GM21528 (cell line): ENCODE data around the gene PIK3AP1.

ENCODE experiments used
- ATAC-seq: cut with Tn5 transposase; IDR thresholded peaks from one replicate; pipeline ENCODE4 v1.9.1; 2021; ENCODE audit warnings: mild to moderate bottlenecking, moderate library complexity; ENCODE audit not compliant: unreplicated experiment, low FRiP score

PIK3AP1 gene

DNA sequence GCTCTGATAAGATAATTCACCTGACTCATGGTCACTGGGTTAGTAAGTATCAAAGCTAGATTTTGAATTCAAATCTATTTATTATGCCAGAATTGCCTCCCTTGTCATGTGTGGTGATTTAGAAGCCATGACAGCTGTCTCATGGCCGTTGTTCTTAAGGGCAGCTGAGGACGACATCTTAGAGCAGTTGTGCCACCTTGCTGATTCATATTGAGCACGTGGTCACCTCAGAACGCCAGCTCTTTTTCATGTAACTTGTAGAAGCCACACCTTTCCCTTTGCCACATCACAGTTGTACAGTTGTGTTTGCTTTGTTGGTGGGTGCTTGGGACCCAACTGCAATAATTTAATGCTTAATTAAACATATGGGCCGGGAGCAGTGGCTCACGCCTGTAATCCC lies 4.3 kb upstream of the PIK3AP1 start:
- no peak for ATAC-seq

- ATAC-seq = no peak
Observed at GRCh38 chr10:96721207-96721572, 876 bp upstream of the PIK3AP1 start.

DNA sequence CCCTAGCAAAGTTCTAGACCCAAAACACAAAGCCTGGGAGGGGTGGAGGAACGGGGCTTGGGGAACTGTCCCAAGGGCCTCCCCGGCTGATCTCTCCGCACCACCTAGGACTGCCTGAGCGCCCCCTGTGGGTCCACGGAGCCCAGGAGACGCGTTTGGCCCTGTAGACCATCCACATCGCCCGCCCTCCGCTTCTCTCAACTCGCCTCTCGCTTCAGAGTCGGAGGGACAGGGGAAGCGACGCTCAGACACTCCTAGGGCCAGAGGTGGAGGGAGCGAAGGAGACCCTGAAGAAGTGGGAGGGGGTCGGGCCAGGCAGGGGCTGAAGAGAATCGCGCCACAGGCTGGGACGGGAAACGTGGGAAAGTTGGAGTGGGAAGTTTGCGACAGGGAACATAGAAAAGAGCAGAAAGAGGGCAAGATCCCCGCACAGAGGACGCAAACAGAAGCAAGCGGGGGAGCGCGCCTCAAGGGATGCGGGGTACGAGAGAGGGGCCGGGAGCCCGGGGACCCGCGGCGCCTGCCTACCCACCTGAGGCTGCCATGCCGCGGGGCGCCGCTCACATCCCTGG lies 378 bp downstream of the PIK3AP1 start:
- peak; percentile 54 for ATAC-seq

DNA sequence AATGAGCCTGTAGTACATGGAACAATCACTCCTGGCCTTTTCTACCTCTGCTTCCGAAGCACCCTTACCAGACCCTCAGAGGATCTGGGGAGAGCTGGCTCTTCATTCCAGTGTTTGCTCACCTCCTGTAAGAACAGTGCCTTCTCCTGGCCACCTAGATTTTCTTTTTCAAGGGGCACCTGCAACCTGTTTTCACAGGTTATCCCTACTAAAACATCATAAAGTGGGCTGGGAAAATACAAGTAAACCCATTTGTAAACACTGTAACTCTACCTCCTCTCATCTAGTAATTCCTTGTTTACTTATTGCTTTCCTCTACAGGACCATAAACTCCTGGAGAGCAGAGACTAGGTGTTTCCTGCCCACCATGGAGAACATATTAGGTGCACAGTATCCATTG lies 1.1 kb downstream of the PIK3AP1 start:
- no peak for ATAC-seq

- no peak for ATAC-seq
Observed at GRCh38 chr10:96718304-96718990, 1.9 kb downstream of the PIK3AP1 start.

DNA sequence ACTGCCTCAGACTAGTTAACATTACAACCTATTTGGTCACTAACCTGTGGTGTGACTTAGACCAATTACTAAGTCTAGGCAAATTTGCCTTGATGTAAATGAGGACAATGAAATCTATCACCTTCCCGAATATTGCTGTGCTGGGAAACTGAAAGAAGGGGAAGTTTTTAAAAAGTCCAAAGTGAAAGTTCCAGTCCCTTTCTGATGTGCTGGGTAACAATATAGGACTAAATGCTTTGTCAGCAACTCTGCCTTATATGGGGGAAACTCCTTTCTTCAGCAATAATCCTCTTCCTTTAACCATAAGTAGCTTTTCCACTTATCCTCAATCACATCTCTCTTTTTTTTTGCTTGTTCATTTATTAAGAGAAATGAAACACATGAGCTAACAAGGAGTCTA lies 3.9 kb downstream of the PIK3AP1 start:
- ATAC-seq = no peak

DNA sequence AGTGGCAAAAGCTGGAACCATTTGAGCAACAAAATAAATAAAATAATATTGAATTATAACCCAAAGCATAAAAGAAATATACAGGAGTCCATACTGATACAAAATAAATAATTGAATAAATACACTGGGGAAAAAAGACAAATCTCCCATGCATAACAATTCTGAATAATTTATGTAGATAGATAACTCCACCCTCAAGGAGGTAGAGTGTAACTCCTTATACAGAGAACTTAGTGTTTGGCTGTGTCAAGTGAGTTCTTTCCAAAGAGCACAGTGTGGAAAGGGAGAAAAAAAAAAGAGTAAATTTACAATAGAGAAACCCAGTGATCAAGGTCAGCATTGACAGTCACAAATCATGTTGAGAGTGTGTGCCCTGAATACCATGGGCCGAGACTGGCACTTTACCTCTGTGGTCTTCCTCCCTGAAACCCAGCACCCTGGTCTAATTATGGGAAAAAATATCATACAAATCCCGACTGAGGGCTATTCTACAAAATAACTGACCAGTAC lies 5.5 kb downstream of the PIK3AP1 start:
- ATAC-seq = no peak

DNA sequence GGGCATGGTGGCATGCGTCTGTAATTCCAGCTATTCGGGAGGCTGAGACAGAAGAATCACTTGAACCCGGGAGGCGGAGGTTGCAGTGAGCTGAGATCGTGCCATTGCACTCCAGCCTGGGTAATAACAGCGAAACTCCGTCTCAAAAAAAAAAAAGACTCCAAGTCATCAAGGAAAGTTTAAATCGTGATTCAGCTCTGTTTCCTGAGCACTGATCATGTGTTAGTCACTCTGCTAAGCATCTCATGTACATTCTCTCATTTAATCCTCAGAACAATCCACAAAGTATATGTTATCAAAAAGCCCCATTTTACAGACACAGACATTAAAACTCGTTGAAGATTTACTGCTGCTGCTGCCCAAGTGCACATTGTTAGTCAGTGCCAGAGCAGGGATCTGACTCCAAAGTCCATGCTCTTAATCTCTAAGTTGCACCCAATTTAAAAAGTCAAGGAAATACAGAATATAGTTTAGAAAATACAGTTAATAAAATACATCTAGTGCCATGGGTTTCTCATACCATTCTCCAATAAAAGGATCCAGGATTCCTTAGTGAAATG lies 6.2 kb downstream of the PIK3AP1 start:
- no peak for ATAC-seq

DNA sequence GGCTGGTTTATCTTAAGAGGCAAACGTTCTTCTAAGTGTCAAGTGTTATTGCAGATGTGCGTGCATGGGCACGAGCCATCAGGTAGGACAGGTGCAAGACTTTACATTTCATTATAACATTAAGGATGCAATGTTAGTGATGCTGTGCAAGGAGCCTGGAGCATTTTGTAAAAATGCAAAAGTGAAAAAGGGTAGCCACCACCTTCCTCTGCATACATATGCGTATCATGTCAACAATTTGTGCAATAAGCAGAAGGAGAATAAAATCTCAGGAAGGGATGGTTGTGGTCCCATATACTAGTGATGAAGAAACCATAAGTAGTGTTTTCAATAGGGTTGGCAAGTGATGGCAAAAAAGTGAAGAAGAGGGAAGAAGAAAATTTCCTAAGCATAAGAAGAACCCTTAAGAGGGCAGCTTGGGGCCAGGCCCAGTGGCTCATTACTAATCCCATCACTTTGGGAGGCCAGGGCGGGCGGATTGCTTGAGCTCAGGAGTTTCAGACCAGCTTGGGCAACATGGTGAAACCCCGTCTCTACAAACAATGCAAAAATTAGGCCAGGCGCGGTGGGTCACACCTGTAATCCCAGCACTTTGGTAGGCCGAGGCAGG lies 7.5 kb downstream of the PIK3AP1 start:
- no peak for ATAC-seq

- ATAC-seq = no peak
Observed at GRCh38 chr10:96711048-96711728, 9.1 kb downstream of the PIK3AP1 start.

GRCh38 chr10:96709525-96709924 lies 10.8 kb downstream of the PIK3AP1 start:
- no peak for ATAC-seq

DNA sequence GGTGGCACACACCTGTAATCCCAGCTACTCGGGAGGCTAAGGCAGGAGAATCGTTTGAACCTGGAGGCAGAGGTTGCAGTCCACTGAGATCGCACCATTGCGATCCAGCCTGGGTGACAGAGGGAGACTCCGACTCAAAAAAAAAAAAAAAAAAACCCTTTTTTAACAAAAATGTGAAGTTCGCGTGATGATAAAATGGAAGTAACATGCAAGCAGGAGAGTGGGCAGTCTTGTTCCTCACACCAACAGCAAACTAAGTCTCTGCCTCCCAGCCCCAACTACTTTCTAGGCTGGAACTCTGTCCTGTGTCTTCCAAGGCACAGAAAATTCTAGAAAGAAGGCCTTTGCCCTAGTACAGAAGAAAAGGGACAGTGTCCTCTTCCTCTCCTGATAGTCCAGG lies 11.3 kb downstream of the PIK3AP1 start:
- ATAC-seq = no peak

GRCh38 chr10:96708456-96708855 lies 11.9 kb downstream of the PIK3AP1 start:
- no peak for ATAC-seq

DNA sequence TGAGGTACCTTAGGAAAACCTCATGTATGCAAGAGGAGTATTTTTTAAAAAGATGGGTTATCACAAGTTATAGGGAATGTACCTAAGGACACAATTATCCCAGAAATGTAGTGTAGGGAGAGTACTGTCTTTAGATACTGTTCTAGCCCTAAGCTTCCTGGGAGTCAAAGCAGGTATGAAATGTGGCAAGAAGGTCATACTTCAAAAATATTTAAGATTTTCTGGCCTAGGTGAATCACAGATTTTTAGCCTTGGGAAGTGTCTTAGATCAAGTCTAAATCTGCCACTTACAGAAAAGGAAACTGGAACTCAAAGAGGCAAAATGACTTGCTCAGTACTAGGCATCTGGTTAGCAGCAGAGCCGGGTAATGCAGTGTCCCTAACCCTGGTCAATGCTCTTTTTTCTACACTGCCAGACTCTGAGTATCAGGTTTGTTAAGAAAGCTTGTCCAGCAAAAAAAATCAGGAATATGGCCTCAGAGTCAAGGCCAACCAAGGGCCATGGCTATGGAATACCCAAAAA lies 13.9 kb downstream of the PIK3AP1 start:
- no peak for ATAC-seq

- no peak for ATAC-seq
Observed at GRCh38 chr10:96705134-96705533, 15.2 kb downstream of the PIK3AP1 start.

- ATAC-seq = no peak
Observed at GRCh38 chr10:96704563-96704962, 15.8 kb downstream of the PIK3AP1 start.

GRCh38 chr10:96703358-96703757 lies 17.0 kb downstream of the PIK3AP1 start:
- ATAC-seq = no peak

- no peak for ATAC-seq
Observed at GRCh38 chr10:96701265-96701664, 19.0 kb downstream of the PIK3AP1 start.

DNA sequence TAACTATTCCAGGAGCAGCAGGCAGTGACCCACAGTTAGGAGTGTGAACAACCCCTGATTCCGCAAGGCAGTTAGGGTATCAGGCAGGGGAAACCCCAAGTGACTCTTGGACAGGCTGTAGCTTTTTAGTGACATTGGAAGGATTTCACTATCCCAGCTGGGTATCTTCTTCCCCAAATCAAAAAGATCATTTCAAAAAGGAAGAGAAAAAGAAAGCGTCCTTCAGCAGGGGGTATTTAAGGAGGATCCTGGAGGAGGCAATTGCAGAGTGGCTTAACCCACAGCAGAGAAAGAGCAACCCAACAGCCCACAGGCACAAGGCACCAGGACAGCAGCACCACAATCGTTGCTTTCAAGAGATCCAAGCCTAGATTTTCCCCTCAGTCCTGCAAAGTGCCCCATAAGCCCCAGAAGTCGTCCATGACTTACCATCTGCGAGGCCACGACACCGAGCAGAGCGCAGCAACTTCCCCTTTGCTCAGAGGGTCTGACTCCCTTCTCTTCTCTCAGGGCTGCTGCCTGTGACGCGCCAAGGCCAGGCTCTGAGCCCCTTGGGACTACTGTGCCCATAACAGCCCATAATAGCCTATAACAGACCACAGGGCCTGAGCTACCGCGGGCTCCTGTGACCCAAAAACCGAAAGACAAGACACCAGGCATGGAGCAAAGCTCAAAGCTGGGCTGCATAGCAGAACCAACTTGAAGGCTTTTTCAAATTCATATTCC lies 19.8 kb downstream of the PIK3AP1 start:
- peak; percentile 67 for ATAC-seq

- no peak for ATAC-seq
Observed at GRCh38 chr10:96699613-96700012, 20.7 kb downstream of the PIK3AP1 start.
